ENCODE measurements around the gene CDCP1. TPM values are rescaled to one million over a fixed set of nuclear protein-coding genes. Genes with fewer than 3 reads are reported as not detected.
A peak's percentile ranks its signal among the peaks of the same experiment; 100 is the strongest.

CDCP1 gene
- total and polyA plus RNA-seq, 2 experiments from 2014 or later = 0.12 TPM; not detected in 1

DNA sequence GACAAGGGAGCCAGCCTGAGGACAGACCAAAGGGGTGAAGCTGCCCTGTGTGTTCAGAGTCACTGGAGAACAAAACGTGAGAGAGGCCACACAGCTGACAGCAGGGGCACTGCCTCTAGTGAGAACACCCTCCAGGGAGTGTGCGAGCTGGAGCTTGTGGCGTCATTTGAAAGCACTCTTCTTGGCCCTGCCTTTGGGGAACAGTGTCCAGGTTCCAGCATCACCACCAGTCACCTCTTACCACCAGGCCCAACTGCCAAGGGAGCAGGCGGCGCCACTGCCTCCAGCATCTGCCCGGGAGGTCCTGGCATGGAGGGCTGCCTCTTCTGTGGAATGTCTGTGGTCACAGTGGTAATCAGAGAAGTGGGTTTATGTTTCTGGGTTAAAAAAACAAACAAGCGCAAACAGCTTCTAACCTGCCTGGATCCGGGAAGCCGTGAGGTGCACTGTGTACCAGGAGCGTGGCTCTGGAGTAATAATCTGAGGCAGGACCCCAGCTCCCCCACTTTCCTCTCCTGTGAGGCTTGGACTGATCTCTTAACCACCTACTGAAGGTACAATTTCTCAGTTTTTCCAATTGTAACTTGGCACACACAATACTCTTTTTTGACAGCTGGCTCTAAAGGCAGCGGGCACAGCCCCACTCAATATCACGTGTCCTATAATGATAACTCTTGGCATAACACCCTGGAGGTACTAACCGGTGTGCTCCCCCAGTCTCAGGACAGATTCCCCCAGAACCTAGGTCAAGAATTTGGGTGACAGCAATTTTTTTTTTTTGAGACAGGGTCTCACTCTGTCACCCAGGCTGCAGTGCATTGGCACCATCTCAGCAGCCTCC is 32.2 kb upstream of the CDCP1 start:
- Histone ChIP-seq H3K27me3 (no peaks in the 10 kb centered on the region), H3K27ac (no peak overlapping the region), H3K9me3 (ENCODE audit: low read depth) (no peaks in the 10 kb centered on the region), H3K36me3 (no peaks in the 10 kb centered on the region), H3K4me3 (no peak overlapping the region), H3K4me1 (ENCODE audit: low read depth) (peaks cover 13% of the 10 kb centered on the region)
- DNase-seq (ENCODE audit: low read depth in 1 of 2, low spot score in 1 of 2) = peak in 1 of 2 donors; percentile 48
- TF ChIP-seq, protein P1, sequence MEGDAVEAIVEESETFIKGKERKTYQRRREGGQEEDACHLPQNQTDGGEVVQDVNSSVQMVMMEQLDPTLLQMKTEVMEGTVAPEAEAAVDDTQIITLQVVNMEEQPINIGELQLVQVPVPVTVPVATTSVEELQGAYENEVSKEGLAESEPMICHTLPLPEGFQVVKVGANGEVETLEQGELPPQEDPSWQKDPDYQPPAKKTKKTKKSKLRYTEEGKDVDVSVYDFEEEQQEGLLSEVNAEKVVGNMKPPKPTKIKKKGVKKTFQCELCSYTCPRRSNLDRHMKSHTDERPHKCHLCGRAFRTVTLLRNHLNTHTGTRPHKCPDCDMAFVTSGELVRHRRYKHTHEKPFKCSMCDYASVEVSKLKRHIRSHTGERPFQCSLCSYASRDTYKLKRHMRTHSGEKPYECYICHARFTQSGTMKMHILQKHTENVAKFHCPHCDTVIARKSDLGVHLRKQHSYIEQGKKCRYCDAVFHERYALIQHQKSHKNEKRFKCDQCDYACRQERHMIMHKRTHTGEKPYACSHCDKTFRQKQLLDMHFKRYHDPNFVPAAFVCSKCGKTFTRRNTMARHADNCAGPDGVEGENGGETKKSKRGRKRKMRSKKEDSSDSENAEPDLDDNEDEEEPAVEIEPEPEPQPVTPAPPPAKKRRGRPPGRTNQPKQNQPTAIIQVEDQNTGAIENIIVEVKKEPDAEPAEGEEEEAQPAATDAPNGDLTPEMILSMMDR (IDR thresholded peaks at IDR 0.05; ENCODE audit: low read depth, low read length) = no peak

DNA sequence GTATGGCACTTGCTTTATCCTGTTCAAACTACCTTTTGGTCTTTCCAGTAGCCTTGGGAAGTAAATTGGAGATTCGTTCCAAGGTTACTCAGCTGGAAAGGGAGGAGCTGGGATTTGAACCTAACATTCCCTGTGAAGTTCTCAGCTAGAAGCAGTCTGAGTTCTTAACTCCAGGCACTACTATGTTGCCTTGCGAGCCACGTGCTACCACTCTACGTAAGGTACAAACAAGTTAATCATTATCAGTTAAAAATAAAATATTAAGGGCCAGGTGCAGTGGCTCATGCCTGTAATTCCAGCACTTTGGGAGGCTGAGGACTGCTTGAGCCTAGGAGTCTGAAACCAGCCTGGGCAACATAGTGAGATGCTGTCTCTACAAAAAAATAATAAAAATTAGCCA is 30.7 kb upstream of the CDCP1 start:
- no peaks in the 10 kb centered on the region for H3K36me3 ChIP-seq
- H3K27ac ChIP-seq = no peak overlapping the region
- no peaks in the 10 kb centered on the region for H3K27me3 ChIP-seq
- no peak overlapping the region for H3K4me3 ChIP-seq
- peaks cover 13% of the 10 kb centered on the region for H3K4me1 ChIP-seq (ENCODE audit: low read depth)
- DNase-seq (ENCODE audit: low read depth in 1 of 2, low spot score in 1 of 2) = no peak
- H3K9me3 ChIP-seq (ENCODE audit: low read depth) = no peaks in the 10 kb centered on the region
- TF ChIP-seq, protein P1 (IDR thresholded peaks at IDR 0.05; ENCODE audit: low read depth, low read length) = no peak

DNA sequence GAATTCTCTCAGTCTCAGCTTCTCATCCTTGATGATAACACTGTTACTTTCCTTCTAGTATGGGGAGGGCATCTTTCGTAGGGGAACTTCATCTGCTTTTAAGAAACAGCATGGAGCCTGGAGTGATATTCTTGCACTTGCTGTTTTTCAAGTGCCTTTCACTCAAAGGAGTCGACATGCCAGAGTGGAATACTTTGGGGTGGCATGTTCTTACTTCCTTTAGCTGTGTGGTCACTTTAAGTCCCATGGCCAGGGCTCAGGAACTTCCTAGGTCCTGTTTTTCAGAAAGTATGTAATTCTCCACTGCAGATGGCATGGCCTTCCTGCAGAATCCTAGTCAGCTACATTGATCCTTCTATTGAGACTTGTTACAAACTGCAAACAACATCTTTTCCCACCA is 28.1 kb upstream of the CDCP1 start:
- TF ChIP-seq, protein P1 (IDR thresholded peaks at IDR 0.05; ENCODE audit: low read depth, low read length) = no peak
- Histone ChIP-seq H3K27ac (no peak overlapping the region), H3K36me3 (no peaks in the 10 kb centered on the region)

DNA sequence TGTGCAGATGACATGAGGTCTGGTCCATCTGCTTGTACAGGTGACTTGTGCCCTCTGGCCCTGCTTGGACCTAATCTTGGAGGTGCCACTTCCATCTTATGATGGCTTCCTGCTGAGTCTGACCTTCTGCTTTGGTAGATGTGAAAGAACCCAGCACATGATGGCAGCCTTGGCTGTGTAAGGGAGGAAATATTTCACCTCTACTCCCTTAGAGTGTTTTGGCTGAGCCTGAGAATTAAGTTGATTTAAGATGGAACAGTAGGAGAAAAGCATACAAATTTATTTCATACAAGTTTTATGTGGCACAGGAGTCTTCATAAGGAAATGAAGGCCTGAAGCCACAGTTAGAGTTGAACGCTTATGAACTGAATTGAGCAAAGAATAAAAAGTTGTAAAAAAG is 27.6 kb upstream of the CDCP1 start:
- TF ChIP-seq, protein P1 (IDR thresholded peaks at IDR 0.05; ENCODE audit: low read depth, low read length) = no peak
- peaks cover 13% of the 10 kb centered on the region for H3K4me1 ChIP-seq (ENCODE audit: low read depth)
- H3K4me3 ChIP-seq = no peak overlapping the region
- no peaks in the 10 kb centered on the region for H3K36me3 ChIP-seq
- DNase-seq (ENCODE audit: low read depth in 1 of 2, low spot score in 1 of 2) = no peak
- peaks cover 8% of the 10 kb centered on the region for H3K27me3 ChIP-seq
- no peaks in the 10 kb centered on the region for H3K9me3 ChIP-seq (ENCODE audit: low read depth)
- no peak overlapping the region for H3K27ac ChIP-seq

More for the DNA sequence above, 28.1 kb upstream of the CDCP1 start:
- Histone ChIP-seq H3K4me1 (ENCODE audit: low read depth) (peaks cover 13% of the 10 kb centered on the region), H3K4me3 (no peak overlapping the region), H3K27me3 (peaks cover 8% of the 10 kb centered on the region), H3K9me3 (ENCODE audit: low read depth) (no peaks in the 10 kb centered on the region)
- DNase-seq (ENCODE audit: low read depth in 1 of 2, low spot score in 1 of 2) = peak in 1 of 2 donors; percentile 66

DNA sequence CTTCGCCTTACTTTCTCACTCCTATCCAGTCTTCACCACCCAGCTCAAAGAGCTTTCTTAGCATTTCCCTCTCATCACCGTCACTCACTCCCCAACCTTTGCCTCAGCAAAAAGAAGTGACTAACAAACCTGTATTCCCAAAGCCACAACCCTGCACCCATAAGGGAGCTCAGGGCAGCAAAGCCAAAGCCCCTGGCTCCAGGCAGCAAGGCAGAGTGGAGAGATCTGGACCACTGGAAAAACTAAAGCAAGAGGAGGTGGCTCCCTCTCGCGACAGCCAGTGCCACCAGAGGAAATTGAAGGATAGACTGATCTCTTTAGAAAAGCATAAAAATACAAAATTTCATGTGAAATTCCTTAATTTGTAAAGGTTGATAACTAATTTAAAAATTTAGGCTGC is 25.1 kb upstream of the CDCP1 start:
- H3K4me3 ChIP-seq = no peak overlapping the region
- H3K36me3 ChIP-seq = no peaks in the 10 kb centered on the region
- no peaks in the 10 kb centered on the region for H3K9me3 ChIP-seq (ENCODE audit: low read depth)
- H3K27ac ChIP-seq = no peak overlapping the region
- TF ChIP-seq, protein P1 (IDR thresholded peaks at IDR 0.05; ENCODE audit: low read depth, low read length) = no peak
- peaks cover 20% of the 10 kb centered on the region for H3K4me1 ChIP-seq (ENCODE audit: low read depth)
- peaks cover 8% of the 10 kb centered on the region for H3K27me3 ChIP-seq
- DNase-seq (ENCODE audit: low read depth in 1 of 2, low spot score in 1 of 2) = no peak
